Right ventricle myocardium superior (tissue), 1 donor: ENCODE results near the gene DUS2. TPM values are rescaled to one million over a fixed set of nuclear protein-coding genes. Genes with fewer than 3 reads are reported as not detected.

Experiments
- ATAC-seq: fragments of 200-7000 bp; cut with Tn5 transposase; one replicate; pipeline ENCODE4 v1.9.1; 2020; ENCODE audit warnings: mild to moderate bottlenecking; ENCODE audit not compliant: poor library complexity
- DNase-seq: peaks from one replicate; pipeline ENCODE4 v3.0.0-alpha.2; 2020
- intact Hi-C: fragments of 100-400 bp; cut with DNase I; formaldehyde crosslinking; loops from one replicate; pipeline ENCODE4 v1.11.2; 2022
- total RNA-seq: library from RNA; stranded (reverse); fragmentation: NEBNext Ultra II Directional; extraction: Animal tissue kit (Norgen Biotek cat#: 25700); gene quantifications from one replicate; pipeline ENCODE4 v1.2.1, GENCODE V29; 2021
- donor health status: DM: no; HTN: yes; CAD: no; lungs with severe emphysema.

Gene DUS2
- total RNA-seq, 1 donor from 2014 or later: 5.7 TPM

DNA sequence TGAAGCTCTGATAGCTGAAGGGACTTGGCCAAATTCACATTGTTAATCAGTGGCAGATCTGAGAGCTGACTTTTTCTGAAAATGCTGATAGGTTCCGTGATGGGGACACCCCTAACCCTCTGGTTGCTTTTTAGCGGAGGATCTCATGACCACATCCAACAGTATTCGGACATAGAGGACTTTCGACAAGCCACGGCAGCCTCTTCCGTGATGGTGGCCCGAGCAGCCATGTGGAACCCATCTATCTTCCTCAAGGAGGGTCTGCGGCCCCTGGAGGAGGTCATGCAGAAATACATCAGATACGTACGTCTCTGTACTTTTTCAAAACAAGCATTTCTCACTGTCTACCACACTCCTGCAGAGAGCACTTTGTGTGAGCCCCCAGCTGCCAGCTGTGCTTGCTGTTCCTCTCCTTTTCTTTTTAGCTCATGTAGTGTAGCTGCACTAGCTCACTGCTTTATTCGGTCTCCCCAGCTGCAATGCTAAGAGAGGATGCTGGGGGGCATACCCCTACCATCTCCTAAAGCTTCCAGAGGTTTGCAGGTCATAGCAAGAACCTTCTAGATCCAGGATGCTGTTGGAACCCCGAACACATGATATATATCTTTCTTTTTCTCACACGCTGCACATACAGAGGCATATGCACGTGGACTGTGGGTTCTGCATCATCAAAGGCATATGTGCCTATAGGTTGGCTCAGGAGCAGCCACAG lies 47.9 kb downstream of the DUS2 start:
- DNase-seq: no peak
- ATAC-seq: no peak
- intact Hi-C loops: no loop called here

DNA sequence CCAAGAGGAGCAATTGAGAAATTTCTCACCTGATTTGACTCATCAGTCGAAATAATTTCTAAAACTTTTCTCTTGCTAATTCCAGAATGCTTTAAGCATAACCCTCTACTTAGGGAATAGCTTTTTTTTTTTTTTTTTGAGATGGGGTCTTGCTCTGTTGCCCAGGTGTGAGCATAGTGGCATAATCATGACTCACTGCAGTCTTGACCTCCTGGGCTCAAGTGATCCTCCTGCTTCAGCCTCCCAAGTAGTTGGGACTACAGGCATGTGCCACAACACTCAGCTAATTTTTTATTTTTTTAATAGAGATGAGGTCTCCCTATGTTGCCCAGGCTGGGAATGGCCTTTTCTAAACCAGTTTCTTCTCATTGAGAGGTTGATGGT lies 48.4 kb downstream of the DUS2 start:
- DNase-seq (no peak), ATAC-seq (no peak)
- intact Hi-C loops: no loop called here

DNA sequence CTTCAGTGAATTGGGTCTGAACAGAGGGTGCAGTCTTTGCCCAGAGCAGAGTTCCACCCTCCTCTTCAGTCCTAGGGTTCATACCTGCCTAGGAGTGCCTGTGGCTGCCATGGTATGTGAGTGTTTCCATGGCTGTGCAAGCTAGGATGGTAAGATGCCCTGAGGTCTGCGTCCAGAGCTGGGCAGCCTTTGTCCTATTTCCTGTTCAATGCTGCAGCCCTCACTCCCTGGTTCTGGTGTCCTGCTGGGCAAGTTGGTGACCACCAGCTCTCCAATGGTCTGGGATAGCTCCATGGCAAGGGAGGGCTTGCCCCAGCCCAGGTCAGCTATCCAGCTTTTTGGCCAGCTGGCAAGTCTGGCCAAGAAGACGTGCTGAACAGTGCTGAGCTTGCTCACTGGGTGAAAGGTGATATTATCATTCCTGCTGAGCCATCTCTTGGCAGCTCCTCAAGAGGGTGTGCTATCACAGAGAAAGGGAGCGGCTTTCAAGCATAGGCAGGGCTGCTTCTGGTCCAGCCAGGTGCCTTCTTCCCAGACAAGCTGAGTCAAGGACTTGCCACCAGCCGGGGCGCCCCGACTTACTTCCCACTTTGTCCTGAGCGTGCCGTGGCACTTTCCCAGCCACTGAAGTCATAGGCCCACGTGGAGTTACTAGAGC lies 49.1 kb downstream of the DUS2 start:
- ATAC-seq: peak; percentile 35
- intact Hi-C loops: no loop called here
- no peak for DNase-seq

DNA sequence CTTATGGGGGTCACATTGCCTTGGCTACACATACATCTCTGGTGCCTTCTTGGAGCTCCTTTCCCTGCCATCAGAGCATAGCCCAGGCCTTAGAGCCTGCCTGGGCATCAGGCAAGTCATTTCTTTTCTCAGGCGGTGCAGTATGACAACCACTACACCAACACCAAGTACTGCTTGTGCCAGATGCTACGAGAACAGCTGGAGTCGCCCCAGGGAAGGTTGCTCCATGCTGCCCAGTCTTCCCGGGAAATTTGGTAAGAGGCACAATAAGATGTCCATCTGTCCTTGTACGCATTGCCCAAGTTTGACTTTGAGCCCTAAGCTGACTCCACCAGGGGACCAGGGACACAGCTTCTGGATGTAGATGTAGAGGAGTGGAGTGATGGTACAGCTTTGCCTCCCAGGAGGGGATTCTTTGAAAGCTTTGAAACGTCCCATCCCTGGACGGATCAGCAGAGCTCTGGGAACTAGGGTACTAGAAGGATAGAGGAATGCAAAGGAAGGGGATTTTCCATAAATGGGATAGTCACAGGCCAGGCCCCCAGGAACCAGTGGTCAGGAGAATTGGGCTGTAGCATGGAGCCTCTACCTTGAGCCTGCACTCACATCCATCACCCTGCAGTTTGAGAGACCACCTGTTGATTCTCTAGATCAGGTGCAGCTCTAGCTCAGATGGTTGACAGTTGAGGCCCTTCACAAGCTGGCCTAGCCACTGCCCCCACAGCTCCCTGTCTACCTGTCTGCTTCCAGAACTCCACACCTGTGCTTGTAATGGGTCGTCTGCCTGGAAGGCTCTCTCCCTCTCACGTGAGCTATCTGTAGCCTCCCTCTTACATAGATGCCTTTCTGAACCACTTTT lies 51.0 kb downstream of the DUS2 start:
- intact Hi-C loops: no loop called here
- no peak for ATAC-seq

DNA sequence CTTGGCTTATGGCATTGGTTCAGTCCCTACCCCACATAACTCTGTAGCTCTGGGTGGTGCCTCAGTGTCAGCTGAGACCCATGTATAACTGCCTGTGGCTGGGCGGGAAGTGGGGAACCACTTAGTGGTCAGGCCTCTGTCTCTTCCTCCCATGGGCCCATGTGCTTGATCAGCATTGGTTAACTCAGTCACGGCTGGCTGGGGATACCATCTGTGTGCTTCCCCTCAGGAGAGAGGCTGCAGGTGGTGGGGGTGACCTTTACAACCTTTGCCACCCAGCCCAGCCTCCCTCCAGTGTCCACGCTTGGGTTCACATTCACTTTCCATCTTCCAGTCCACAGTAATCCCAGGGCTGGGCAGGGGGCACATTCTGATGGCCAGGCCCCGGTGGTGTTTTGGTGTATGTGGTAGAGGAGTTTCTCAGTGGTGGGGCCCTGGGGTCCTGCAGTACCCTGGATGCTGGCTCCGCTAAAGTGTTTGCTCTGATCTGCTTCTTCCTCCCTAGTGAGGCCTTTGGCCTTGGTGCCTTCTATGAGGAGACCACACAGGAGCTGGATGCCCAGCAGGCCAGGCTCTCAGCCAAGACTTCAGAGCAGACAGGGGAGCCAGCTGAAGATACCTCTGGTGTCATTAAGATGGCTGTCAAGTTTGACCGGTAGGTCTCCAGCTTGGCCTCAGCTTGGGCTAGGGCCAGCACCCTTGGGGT lies 51.9 kb downstream of the DUS2 start:
- intact Hi-C loops: no loop called here
- ATAC-seq (no peak), DNase-seq (no peak)

More for the DNA sequence above, 51.0 kb downstream of the DUS2 start:
- no peak for DNase-seq

DNA sequence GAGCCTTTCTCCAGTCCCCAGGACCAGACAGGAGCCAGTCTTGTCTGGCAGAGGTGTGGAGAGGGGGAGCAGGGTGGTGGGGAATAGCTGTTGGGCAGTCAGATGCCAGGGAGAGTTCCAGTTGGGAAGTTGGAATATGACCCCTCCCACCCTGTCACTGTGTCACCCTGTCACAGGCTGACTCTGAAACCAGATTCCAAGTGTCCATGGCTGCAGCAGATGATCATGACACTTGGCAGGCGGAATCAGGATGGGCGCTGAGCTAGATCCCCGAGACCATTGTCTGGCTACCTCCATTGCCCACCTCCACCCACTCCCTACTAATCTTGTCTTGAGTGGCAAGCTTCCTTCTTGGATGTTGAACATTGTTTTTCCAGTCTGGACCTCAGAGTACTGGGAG lies 52.9 kb downstream of the DUS2 start:
- DNase-seq (no peak), ATAC-seq (no peak)
- intact Hi-C loops: no loop called here

DNA sequence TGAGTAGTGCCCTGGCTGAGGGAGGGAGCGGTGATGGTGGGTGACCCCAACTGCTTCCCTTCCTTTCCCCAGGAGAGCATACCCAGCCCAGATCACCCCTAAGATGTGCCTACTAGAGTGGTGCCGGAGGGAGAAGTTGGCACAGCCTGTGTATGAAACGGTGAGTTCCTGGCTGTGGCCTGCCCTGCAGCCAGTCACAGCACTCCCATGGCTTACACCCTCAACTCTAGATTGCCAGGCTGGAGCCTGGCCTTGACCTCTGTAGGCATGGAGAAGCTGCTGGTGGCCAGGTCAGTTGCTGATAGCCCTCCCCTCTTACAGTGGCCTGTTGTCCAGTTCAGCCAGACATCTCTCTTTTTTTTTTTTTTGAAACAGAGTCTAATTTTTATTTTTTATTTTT lies 53.5 kb downstream of the DUS2 start:
- no peak for DNase-seq
- ATAC-seq: no peak
- intact Hi-C loops: no loop called here

DNA sequence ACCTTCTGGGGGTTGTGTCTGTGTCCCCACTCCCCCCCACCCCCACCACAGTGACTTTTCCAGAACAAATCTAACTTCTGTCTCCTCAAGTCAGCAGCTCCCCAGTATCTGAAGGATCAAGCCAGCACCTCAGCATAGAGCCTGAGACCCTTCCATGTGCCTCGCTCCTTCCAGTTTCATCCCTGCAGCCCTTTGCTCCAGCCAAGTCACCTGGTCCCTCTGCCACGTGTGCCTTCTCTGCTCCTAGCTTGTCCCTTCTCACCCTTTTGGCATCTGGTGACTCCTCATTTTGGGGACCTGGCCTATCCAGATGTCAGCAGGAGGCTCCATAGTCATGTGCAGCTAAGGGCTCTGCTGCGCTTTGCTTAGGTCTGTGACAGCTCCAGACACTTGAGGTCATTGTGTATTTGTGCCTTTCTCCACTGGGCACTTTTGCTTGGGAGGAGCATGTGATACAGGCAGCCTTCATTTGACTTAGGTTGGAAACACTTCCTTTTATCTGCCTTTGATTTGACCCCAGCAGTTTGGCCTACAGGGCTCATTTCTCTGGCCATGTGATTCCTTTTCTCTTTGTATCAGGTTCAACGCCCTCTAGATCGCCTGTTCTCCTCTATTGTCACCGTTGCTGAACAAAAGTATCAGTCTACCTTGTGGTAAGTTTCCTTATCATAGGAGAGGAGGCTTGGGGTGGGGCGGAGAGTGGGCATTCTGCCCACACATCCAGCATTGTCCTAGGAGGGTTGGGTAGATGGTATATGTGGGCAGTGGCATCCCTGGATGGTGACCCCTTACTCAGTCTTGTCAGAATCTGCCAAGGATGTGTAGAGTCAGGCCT lies 55.0 kb downstream of the DUS2 start:
- no peak for DNase-seq
- intact Hi-C loops: no loop called here
- ATAC-seq: no peak

- intact Hi-C loops: no loop called here
- DNase-seq (no peak), ATAC-seq (no peak)
These were observed 55.8 kb downstream of the DUS2 start for GRCh38 chr16:68078701-68079375.

- DNase-seq (no peak), ATAC-seq (no peak)
- intact Hi-C loops: no loop called here
These were observed 56.2 kb downstream of the DUS2 start for GRCh38 chr16:68079376-68079625.

DNA sequence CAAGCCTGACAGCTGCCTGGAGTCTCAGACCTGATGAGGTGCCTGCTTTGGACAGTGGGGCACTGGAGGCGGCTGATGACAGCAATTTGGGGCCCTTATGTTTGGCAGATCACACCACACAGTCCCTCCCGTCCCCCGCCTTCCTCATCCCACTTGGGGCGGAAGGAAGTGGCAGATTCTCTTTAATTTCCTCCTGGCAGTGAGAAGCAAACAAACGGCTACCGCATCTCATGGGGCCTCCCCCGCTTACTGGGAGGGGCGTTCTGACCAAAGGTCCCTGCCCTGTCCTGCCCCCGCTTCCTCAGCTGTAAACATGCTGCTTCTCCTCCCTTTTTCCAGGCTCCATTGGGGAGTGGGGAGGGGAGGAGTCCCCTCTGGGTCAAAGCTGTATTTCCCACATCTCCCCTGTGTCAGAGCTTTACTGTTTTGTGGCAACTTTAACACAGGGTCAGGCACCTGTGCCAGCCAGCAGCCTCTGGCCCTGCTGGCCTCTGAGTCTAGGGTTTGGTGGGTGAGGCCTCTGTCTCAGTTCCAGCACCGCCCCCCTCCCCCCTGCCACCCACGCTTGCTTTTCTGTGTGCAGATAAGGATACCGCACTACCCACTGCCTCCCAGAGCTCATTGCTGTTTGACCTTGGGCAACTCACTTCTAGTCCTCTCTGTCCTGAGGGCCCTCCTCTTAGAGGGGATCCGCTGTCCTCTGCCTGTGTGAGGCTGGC lies 56.7 kb downstream of the DUS2 start:
- ATAC-seq (peak; percentile 62), DNase-seq (peak; percentile 87)
- intact Hi-C loops: no loop called here

GRCh38 chr16:68081861-68082628 lies 59.0 kb downstream of the DUS2 start:
- intact Hi-C loops: no loop called here
- ATAC-seq (no peak), DNase-seq (no peak)

DNA sequence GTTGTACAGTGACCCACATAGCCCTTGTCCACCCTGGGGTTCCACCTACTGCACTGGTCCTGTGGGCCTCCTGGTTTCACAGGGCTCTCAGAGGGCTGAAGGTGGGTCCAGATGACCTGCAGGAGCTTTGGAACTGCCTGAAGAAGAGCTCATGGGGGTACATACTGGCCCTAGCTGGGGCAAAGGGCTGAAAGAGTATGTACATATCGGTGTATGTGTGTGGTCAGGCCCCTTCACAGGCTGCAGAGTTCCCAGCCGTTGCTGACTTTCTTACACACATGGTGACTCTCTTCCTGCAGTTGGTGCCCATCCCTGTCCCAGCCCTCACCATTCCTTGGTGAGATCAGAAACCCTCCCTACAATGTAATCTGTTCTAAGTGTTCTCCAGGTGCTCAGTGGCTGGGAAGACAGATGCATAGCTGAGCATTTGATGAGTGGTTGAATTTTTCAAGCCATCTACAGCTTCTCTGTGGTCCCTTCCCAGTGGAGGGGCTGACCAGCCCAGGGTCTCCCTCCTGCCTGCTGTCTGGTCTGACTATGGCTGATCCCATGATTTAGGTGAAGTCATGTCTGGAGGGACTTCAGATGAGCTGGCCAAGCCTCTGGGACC lies 59.6 kb downstream of the DUS2 start:
- ATAC-seq (no peak), DNase-seq (no peak)
- intact Hi-C loops: no loop called here

DNA sequence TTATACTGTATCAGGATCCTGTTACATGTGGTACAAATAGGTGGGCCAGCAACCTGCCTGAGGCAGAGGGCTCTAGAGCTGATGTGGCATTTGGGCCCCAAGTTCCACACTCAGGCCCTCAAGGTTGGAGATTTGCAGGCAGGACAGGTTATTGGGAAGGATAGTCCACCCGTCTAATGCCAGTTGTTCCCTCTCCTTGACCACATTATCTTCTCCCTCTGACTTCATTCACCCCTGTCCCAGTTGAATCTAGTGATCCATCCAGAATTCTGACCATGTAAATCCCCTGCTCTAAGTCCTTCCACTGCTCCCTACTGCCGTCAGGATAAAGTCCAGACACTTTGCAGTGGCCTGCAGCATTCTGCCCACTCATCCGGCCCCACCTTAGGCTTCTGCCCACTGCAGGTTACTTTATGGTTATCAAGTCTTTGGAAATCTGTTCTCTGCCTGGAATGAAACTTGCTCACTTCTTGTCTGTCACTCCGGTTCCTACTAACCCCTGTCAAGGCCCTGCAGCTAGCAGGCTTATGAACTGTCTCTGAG lies 60.2 kb downstream of the DUS2 start:
- no peak for DNase-seq
- ATAC-seq: no peak
- intact Hi-C loops: no loop called here

DNA sequence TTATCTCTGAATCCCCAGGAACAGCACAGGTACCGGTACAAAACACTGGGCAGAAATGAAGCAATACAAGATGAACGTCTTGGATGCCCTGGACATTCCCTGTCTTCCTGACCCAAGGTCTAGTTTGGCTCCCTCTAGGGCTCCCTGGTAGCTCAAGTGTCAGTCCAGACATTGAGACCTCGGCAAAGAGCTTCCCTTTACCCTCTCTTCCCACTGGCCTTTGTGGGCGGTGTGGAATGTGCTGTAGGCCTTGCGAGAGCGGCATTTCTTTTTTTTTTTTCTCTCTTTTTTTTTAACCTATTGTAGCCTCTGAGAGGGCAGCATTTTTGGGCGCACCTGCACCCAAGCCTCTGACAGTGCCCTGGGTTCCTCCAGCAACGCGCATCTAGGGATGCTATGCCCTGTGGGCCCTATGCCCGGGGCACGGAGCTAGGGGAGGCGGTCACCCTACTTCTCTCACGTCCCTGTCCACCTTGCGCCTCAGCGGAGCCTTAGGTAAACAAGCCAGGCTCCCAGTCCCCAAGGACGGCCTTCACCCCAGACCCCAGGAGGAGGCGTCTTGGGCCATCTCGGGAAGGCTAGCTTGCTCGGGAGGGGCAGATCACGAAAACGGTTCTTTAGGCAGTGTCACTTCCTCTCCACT lies 60.9 kb downstream of the DUS2 start:
- ATAC-seq (no peak), DNase-seq (no peak)
- intact Hi-C loops: no loop called here
